ENCODE measurements around the gene SLC22A6.

SLC22A6 gene

GRCh38 chr11:63010934-63011439 is 26.2 kb upstream of the SLC22A6 start:
- H3K4me1 ChIP-seq (ENCODE audit: control insufficient read depth in 2 of 2, insufficient read depth in 1 of 2, low read depth in 1 of 2, low read length in 2 of 2), result peaks cover 0 to 10% of the 10 kb centered on the region in 2 donors
- no peak overlapping the region for H3K4me3 ChIP-seq (ENCODE audit: low read length in 2 of 2)
- H2BK15ac ChIP-seq (ENCODE audit: low read length), result no peak overlapping the region
- no peak overlapping the region for H2BK12ac ChIP-seq (ENCODE audit: low read length)
- no peak overlapping the region for H2BK120ac ChIP-seq (ENCODE audit: low read depth, low read length)
- H3K9ac ChIP-seq (ENCODE audit: low read depth, low read length, poor library complexity), result no peak overlapping the region
- H3K9me3 ChIP-seq (replicated peaks in 1 of 2; ENCODE audit: control insufficient read depth in 2 of 2, insufficient read depth in 1 of 2, low read depth in 1 of 2, low read length in 2 of 2), result peaks cover 0 to 2% of the 10 kb centered on the region in 2 donors
- no peaks in the 10 kb centered on the region for H3K36me3 ChIP-seq (replicated peaks in 1 of 2; ENCODE audit: control insufficient read depth in 2 of 2, insufficient read depth in 2 of 2, low read length in 2 of 2)
- H3K27me3 ChIP-seq (ENCODE audit: control insufficient read depth in 3 of 3, insufficient read depth in 3 of 3, low read depth in 1 of 3, low read length in 3 of 3), result peaks cover 0 to 7% (median 3%) of the 10 kb centered on the region in 3 experiments
- no peak overlapping the region for H2BK5ac ChIP-seq (ENCODE audit: low read length)
- no peak overlapping the region for H2AFZ ChIP-seq (ENCODE audit: low read length)
- H4K8ac ChIP-seq (ENCODE audit: low read depth, low read length), result no peak overlapping the region
- H3K4me2 ChIP-seq (ENCODE audit: insufficient read depth, low read length, poor library complexity, severe bottlenecking), result no peak overlapping the region
- no peak overlapping the region for H3K4ac ChIP-seq (ENCODE audit: low read length)
- no peak for DNase-seq (ENCODE audit: low spot score)
- no peak overlapping the region for H2AK5ac ChIP-seq (ENCODE audit: low read depth, low read length)
- no peak overlapping the region for H3K18ac ChIP-seq (ENCODE audit: low read length)
- H4K91ac ChIP-seq (ENCODE audit: low read depth, low read length, poor library complexity), result no peak overlapping the region
- peaks cover 2% of the 10 kb centered on the region for H3K79me1 ChIP-seq (ENCODE audit: low read depth, low read length)
- H3K23ac ChIP-seq (ENCODE audit: low read depth, low read length, poor library complexity), result no peak overlapping the region
- H3K27ac ChIP-seq (replicated peaks; ENCODE audit: low read length), result no peak overlapping the region
- no peak overlapping the region for H3K14ac ChIP-seq (ENCODE audit: low read length)
- WGBS, 2 donors (ENCODE audit: extremely low coverage in 2 of 2, insufficient read length in 2 of 2, insufficient replicate concordance in 1 of 2), result no CpG with 5 or more reads among the region's 5 CpGs

GRCh38 chr11:63007920-63008319 is 23.2 kb upstream of the SLC22A6 start:
- DNase-seq (ENCODE audit: low spot score), result no peak
- no peak overlapping the region for H4K91ac ChIP-seq (ENCODE audit: low read depth, low read length, poor library complexity)
- H3K4me1 ChIP-seq (ENCODE audit: control insufficient read depth in 2 of 2, insufficient read depth in 1 of 2, low read depth in 1 of 2, low read length in 2 of 2), result peaks cover 0 to 5% of the 10 kb centered on the region in 2 donors

GRCh38 chr11:63001456-63001855 is 16.7 kb upstream of the SLC22A6 start:
- Histone ChIP-seq H3K4me2 (ENCODE audit: insufficient read depth, low read length, poor library complexity, severe bottlenecking) (no peak overlapping the region), H3K18ac (ENCODE audit: low read length) (no peak overlapping the region), H2BK15ac (ENCODE audit: low read length) (no peak overlapping the region), H3K27ac (replicated peaks; ENCODE audit: low read length) (no peak overlapping the region), H3K4me3 (ENCODE audit: low read length in 2 of 2) (no peak overlapping the region), H2BK12ac (ENCODE audit: low read length) (no peak overlapping the region), H3K23ac (ENCODE audit: low read depth, low read length, poor library complexity) (no peak overlapping the region), H3K9ac (ENCODE audit: low read depth, low read length, poor library complexity) (no peak overlapping the region), H3K4me1 (ENCODE audit: control insufficient read depth in 2 of 2, insufficient read depth in 1 of 2, low read depth in 1 of 2, low read length in 2 of 2) (peaks cover 0 to 7% of the 10 kb centered on the region in 2 donors), H3K4ac (ENCODE audit: low read length) (no peak overlapping the region), H4K8ac (ENCODE audit: low read depth, low read length) (no peak overlapping the region), H3K27me3 (ENCODE audit: control insufficient read depth in 3 of 3, insufficient read depth in 3 of 3, low read depth in 1 of 3, low read length in 3 of 3) (no peaks in the 10 kb centered on the region), H2BK5ac (ENCODE audit: low read length) (no peak overlapping the region), H3K79me1 (ENCODE audit: low read depth, low read length) (no peaks in the 10 kb centered on the region), H4K91ac (ENCODE audit: low read depth, low read length, poor library complexity) (no peak overlapping the region), H3K9me3 (replicated peaks in 1 of 2; ENCODE audit: control insufficient read depth in 2 of 2, insufficient read depth in 1 of 2, low read depth in 1 of 2, low read length in 2 of 2) (peaks cover 0 to 2% of the 10 kb centered on the region in 2 donors), H3K36me3 (replicated peaks in 1 of 2; ENCODE audit: control insufficient read depth in 2 of 2, insufficient read depth in 2 of 2, low read length in 2 of 2) (no peaks in the 10 kb centered on the region), H2AFZ (ENCODE audit: low read length) (no peak overlapping the region), H3K14ac (ENCODE audit: low read length) (no peak overlapping the region), H2BK120ac (ENCODE audit: low read depth, low read length) (no peak overlapping the region), H2AK5ac (ENCODE audit: low read depth, low read length) (no peak overlapping the region)
- no CpG with 5 or more reads among the region's 9 CpGs for WGBS, 2 donors (ENCODE audit: extremely low coverage in 2 of 2, insufficient read length in 2 of 2, insufficient replicate concordance in 1 of 2)
- no peak for DNase-seq (ENCODE audit: low spot score)

More at GRCh38 chr11:63007920-63008319, 23.2 kb upstream of the SLC22A6 start:
- H3K27ac ChIP-seq (replicated peaks; ENCODE audit: low read length), result no peak overlapping the region
- no peak overlapping the region for H3K9ac ChIP-seq (ENCODE audit: low read depth, low read length, poor library complexity)
- H3K14ac ChIP-seq (ENCODE audit: low read length), result no peak overlapping the region
- no peaks in the 10 kb centered on the region for H3K9me3 ChIP-seq (replicated peaks in 1 of 2; ENCODE audit: control insufficient read depth in 2 of 2, insufficient read depth in 1 of 2, low read depth in 1 of 2, low read length in 2 of 2)
- no peak overlapping the region for H2BK15ac ChIP-seq (ENCODE audit: low read length)
- H3K4me3 ChIP-seq (ENCODE audit: low read length in 2 of 2), result no peak overlapping the region
- peak overlapping the region; percentile 17 for H3K18ac ChIP-seq (ENCODE audit: low read length)
- H2BK120ac ChIP-seq (ENCODE audit: low read depth, low read length), result no peak overlapping the region
- H3K36me3 ChIP-seq (replicated peaks in 1 of 2; ENCODE audit: control insufficient read depth in 2 of 2, insufficient read depth in 2 of 2, low read length in 2 of 2), result no peaks in the 10 kb centered on the region
- no peak overlapping the region for H4K8ac ChIP-seq (ENCODE audit: low read depth, low read length)
- H3K23ac ChIP-seq (ENCODE audit: low read depth, low read length, poor library complexity), result no peak overlapping the region
- H3K4me2 ChIP-seq (ENCODE audit: insufficient read depth, low read length, poor library complexity, severe bottlenecking), result no peak overlapping the region
- H3K27me3 ChIP-seq (ENCODE audit: control insufficient read depth in 3 of 3, insufficient read depth in 3 of 3, low read depth in 1 of 3, low read length in 3 of 3), result peaks cover 0 to 2% (median 0%) of the 10 kb centered on the region in 3 experiments
- H2AK5ac ChIP-seq (ENCODE audit: low read depth, low read length), result no peak overlapping the region
- H2AFZ ChIP-seq (ENCODE audit: low read length), result no peak overlapping the region
- no CpG with 5 or more reads among the region's 5 CpGs for WGBS, 2 donors (ENCODE audit: extremely low coverage in 2 of 2, insufficient read length in 2 of 2, insufficient replicate concordance in 1 of 2)
- no peak overlapping the region for H3K4ac ChIP-seq (ENCODE audit: low read length)
- no peak overlapping the region for H2BK12ac ChIP-seq (ENCODE audit: low read length)
- no peaks in the 10 kb centered on the region for H3K79me1 ChIP-seq (ENCODE audit: low read depth, low read length)
- H2BK5ac ChIP-seq (ENCODE audit: low read length), result no peak overlapping the region

DNA sequence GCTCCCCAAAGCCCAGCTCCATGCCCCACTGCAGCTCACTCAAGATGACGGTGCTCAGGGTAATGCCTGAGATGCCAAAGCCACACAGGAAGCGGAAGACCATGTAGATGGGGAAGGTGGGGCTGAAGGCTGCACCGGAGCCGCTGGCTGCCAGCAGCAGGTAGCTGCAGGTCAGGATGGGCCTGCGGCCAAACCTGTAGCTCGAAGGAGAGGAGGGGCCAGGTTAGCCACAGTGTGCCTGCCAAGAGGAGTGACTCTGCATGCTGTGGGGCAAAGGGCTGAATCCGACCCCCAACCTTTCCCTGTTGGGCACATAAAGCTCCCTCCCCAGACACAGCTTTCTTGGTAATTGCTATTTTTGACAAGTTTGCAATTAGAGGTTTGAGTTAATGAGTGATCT is 14.9 kb upstream of the SLC22A6 start:
- Histone ChIP-seq H3K14ac (ENCODE audit: low read length) (peak overlapping the region; percentile 56), H2BK12ac (ENCODE audit: low read length) (no peak overlapping the region), H3K4ac (ENCODE audit: low read length) (no peak overlapping the region), H3K36me3 (replicated peaks in 1 of 2; ENCODE audit: control insufficient read depth in 2 of 2, insufficient read depth in 2 of 2, low read length in 2 of 2) (no peaks in the 10 kb centered on the region), H4K91ac (ENCODE audit: low read depth, low read length, poor library complexity) (no peak overlapping the region), H2AK5ac (ENCODE audit: low read depth, low read length) (no peak overlapping the region), H3K79me1 (ENCODE audit: low read depth, low read length) (no peaks in the 10 kb centered on the region), H2BK120ac (ENCODE audit: low read depth, low read length) (no peak overlapping the region), H2BK5ac (ENCODE audit: low read length) (no peak overlapping the region), H3K18ac (ENCODE audit: low read length) (no peak overlapping the region), H4K8ac (ENCODE audit: low read depth, low read length) (no peak overlapping the region), H3K27me3 (ENCODE audit: control insufficient read depth in 3 of 3, insufficient read depth in 3 of 3, low read depth in 1 of 3, low read length in 3 of 3) (no peaks in the 10 kb centered on the region), H3K4me3 (ENCODE audit: low read length in 2 of 2) (no peak overlapping the region), H2AFZ (ENCODE audit: low read length) (no peak overlapping the region), H2BK15ac (ENCODE audit: low read length) (no peak overlapping the region), H3K4me1 (ENCODE audit: control insufficient read depth in 2 of 2, insufficient read depth in 1 of 2, low read depth in 1 of 2, low read length in 2 of 2) (peaks cover 0 to 7% of the 10 kb centered on the region in 2 donors), H3K27ac (replicated peaks; ENCODE audit: low read length) (no peak overlapping the region), H3K9ac (ENCODE audit: low read depth, low read length, poor library complexity) (no peak overlapping the region), H3K23ac (ENCODE audit: low read depth, low read length, poor library complexity) (no peak overlapping the region), H3K9me3 (replicated peaks in 1 of 2; ENCODE audit: control insufficient read depth in 2 of 2, insufficient read depth in 1 of 2, low read depth in 1 of 2, low read length in 2 of 2) (peaks cover 0 to 2% of the 10 kb centered on the region in 2 donors), H3K4me2 (ENCODE audit: insufficient read depth, low read length, poor library complexity, severe bottlenecking) (no peak overlapping the region)
- DNase-seq (ENCODE audit: low spot score), result no peak
- no CpG with 5 or more reads among the region's 7 CpGs for WGBS, 2 donors (ENCODE audit: extremely low coverage in 2 of 2, insufficient read length in 2 of 2, insufficient replicate concordance in 1 of 2)
